ENCODE results near the gene CR1.
"Not testable (repeated sequence)": the region's sequence is repeated elsewhere in the genome, so short reads cannot be mapped to it uniquely, and the experiment has no call there.

CR1 gene

GRCh38 chr1:207579436-207579799, 83.5 kb downstream of the CR1 start:
- DNase-seq (ENCODE audit: low spot score) (peak; percentile 63), FAIRE-seq (peak; percentile 23)

DNA sequence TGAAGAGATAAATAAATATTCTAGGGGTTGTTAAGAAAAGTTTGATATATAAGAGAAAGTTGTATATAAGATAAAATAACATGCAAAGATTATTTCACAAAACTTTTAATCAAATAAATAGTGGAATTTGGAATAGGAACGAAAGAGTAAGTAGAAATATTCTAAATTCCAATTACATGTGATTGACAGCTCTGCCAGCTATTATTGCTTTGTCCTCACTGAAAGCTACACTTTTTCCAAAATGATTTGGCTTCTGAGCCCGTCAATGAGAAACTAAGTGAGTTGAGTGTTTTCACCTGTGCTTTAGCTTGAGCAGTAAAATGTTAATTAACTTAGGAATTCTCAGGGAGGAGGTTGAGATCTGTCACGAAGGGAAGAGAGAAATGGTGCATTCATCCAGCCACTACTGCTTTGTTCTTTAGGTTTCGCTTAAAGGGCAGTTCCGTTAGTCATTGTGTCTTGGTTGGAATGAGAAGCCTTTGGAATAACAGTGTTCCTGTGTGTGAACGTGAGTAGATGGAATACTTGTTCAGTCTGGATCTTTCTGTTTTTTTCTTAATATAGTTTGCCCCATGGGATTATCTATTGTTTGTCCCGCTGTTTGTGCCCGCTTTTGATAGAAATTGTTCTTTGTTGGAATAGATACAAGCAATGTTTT, 85.7 kb downstream of the CR1 start:
- no peak for FAIRE-seq

GRCh38 chr1:207589506-207589905, 93.5 kb downstream of the CR1 start:
- DNase-seq (ENCODE audit: low spot score); FAIRE-seq: not testable (repeated sequence)

More for the DNA sequence above, 85.7 kb downstream of the CR1 start:
- no peak for DNase-seq (ENCODE audit: low spot score)

GRCh38 chr1:207591205-207591604, 95.2 kb downstream of the CR1 start:
- FAIRE-seq; DNase-seq (ENCODE audit: low spot score): not testable (repeated sequence)

DNA sequence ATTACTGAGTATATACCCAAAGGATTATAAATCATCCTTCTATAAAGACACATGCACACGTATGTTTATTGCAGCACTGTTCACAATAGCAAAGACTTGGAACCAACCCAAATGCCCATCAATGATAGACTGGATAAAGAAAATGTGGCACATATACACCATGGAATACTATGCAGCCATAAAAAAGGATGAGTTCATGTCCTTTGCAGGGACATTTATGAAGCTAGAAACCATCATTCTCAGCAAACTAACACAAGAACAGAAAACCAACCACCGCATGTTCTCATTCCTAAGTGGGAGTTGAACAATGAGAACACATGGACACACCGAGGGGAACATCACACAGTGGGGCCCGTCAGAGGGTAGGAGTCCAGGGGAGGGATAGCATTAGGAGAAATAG, 98.1 kb downstream of the CR1 start:
- not testable (repeated sequence) for FAIRE-seq

GRCh38 chr1:207603777-207604176, 107.8 kb downstream of the CR1 start:
- FAIRE-seq (no peak), DNase-seq (ENCODE audit: low spot score) (peak; percentile 9)

More for the DNA sequence above, 98.1 kb downstream of the CR1 start:
- DNase-seq (ENCODE audit: low spot score), result not testable (repeated sequence)

- FAIRE-seq, result no peak
- no peak for DNase-seq (ENCODE audit: low spot score)
Observed at GRCh38 chr1:207605444-207606361, 109.7 kb downstream of the CR1 start.

GRCh38 chr1:207606362-207606755, 110.4 kb downstream of the CR1 start:
- FAIRE-seq, result no peak
- DNase-seq (ENCODE audit: low spot score), result no peak

DNA sequence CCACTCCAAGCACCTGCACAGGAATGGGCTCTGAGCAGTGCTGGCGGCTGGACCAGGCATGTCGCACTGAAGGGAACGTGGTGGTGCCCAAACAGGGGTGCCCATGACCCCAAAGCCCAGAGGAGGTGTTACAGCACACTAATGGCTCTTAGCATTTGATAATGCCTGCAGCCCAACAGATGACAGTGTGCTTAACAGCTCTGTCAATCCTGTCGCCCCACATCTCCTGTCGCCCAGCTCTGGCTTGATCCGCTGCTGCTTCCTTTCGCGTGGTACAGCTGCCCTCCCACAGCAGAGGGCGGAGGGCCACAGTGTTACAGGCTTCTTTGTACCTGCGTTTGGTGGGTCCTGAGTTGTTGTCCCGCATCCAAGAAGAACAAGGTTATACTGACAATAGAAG, 116.8 kb downstream of the CR1 start:
- DNase-seq (ENCODE audit: low spot score), result no peak
- FAIRE-seq, result no peak

DNA sequence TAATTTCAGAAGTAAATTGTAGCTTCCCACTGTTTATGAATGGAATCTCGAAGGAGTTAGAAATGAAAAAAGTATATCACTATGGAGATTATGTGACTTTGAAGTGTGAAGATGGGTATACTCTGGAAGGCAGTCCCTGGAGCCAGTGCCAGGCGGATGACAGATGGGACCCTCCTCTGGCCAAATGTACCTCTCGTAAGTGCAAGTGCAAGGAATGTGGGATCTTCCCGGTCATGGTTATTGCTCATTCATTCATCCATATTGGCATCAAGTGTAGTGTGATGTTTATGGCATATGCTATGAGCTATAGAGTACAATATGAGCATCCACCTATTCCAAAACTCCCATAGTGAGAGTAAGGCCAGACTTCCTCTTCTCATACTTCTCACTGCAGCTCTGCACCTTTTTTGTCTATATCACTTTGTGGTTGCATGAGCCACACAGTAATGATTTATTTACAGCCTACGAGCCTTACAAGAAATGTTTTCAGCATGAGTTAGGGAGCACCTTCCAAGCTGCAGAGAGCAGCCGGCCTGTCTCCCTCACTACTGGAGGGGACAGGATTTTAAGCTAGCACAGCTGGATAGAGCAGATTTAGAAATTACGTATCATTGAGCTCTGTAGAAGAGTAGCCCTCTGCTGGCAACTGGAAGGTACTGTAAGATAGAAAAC, 124.0 kb downstream of the CR1 start:
- FAIRE-seq (no peak), DNase-seq (ENCODE audit: low spot score) (peak; percentile 53)

GRCh38 chr1:207620543-207620893, 124.6 kb downstream of the CR1 start:
- DNase-seq (ENCODE audit: low spot score) (no peak), FAIRE-seq (no peak)

DNA sequence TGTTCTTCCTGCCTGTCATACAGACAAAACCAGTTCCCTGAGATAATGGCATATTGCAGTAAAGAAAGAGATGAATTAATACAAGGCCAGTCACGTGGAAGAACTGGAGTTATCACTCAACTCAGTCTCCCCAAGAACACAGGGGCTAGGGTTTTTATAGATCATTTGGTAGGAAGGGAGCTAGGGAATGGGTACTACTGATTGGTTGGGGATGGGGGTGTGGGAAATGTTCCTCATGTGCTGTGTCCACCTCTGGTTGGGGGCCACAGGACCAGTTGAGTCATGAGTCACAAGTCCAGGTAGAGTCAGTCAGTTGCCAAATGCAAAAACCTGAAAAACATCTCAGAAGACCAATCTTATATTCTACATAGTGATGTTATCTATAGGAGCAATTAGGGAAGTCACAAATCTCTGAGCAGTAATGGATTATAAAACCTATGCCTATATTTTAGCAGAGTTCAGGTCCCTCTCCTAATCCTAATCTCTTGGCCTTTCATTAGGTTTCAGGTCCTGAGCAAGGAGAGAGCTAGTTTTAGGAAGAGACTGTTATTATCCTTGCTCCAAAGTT, 129.6 kb downstream of the CR1 start:
- DNase-seq (ENCODE audit: low spot score); FAIRE-seq: not testable (repeated sequence)

DNA sequence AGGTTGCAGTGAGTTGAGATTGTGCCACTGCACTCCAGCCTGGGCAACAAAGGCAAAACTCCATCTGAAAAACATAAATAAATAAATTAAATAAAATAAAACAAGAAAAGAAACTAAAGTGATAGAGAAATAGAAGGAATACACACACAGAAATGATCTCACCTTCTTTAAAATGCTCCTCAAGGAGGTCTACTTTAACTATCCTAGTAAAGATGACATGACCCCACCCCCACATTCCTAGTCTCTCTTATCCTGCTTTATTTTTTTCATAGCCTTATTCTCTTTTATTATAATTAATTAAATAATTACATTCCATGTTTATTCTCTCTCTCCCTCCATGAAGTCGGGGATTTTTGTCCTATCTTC, 131.0 kb downstream of the CR1 start:
- DNase-seq (ENCODE audit: low spot score) (no peak), FAIRE-seq (no peak)

DNA sequence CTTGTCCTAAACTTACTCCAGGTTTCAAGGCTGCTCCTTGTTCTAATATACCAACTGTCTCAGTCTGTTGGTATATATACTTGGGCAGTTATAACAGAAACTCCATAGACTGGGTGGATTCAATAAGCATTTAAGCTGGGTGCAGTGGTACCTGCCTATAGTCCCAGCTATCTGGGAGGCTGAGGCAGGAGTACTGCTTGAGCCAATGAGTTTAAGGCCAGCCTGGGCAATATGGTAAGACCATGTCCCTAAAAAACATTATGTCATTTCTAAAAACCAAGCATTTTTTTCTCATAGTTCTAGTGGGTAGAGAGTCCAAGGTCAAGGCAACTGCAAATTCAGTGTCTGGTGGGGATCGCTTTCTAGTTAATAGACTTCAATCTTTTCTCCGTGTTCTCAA, 131.5 kb downstream of the CR1 start:
- FAIRE-seq, result no peak
- no peak for DNase-seq (ENCODE audit: low spot score)

DNA sequence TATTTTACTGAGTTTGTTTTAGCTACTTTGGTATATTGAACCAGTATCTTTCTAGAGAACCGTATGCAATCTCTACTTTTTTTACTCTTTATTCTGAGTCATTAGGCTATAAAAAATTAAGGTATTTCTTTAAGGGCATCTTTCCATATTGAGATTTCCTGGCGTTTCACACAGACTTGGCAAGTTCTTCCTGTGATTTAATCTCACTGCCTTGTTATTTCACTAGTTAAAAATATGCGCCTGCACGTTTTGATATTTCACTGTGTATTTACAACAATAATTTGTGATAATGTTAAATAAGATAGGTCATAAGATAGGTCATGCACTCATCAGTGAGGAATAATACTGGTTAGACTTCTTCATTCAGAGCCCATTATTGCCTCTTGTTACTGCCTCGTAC, 132.8 kb downstream of the CR1 start:
- DNase-seq (ENCODE audit: low spot score) (no peak), FAIRE-seq (no peak)

DNA sequence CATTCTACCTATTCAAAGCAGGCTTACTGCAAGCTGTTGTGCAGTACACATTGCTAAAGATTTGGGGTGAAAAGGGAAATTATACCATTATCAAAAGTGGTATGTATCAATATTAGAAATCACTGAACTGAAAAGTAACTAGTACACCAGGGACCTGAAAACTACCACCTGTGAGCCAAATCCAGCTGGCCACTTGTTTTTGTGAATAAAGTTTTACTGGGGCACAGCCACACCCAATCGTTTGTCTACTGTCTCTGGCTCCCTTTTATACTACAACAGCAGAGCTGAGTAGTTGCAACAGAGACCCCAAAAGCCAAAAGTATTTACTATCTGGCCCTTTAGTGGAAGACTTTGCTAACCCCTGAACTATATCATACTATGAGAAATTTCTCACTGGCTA, 135.2 kb downstream of the CR1 start:
- DNase-seq (ENCODE audit: low spot score) (no peak), FAIRE-seq (no peak)

DNA sequence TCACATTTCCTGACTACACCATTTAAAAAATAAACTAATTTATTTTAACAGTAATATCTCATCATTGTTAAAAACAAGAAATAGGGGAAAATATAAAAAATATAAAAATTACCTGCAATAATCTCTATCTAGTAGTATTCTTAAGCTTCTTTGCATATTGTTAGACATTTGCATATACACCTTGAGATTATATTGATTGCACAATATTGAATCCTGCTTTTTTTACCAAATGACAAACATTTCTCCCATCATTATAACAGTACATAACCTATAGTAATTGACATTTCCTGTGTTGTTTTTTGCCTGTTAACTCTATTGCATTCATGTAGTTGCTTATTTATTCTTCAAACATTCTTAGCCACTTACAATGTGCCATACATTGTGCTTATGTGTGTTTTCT, 137.3 kb downstream of the CR1 start:
- DNase-seq (ENCODE audit: low spot score) (no peak), FAIRE-seq (no peak)

DNA sequence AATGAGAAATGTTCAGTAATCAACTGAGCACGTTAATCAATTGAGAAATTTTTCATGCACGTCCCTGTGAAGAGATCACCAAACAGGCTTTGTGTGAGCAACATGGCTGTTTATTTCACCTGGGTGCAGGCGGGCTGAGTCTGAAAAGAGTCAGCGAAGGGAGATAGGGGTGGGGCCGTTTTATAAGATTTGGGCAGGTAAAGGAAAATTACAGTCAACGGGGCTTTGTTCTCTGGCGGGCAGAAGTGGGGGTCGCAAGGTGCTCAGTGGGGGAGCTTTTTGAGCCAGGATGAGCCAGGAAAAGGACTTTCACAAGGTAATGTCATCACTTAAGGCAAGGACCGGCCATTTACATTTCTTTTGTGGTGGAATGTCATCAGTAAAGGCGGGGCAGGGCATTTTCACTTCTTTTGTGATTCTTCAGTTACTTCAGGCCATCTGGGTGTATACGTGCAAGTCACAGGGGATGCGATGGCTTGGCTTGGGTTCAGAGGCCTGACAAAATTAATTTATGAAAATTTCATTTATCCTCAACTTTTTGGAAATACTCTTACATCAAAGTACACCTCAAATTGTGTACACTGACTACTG, 137.8 kb downstream of the CR1 start:
- not testable (repeated sequence) for DNase-seq (ENCODE audit: low spot score)

GRCh38 chr1:207634293-207634692, 138.3 kb downstream of the CR1 start:
- FAIRE-seq; DNase-seq (ENCODE audit: low spot score): not testable (repeated sequence)

More for the DNA sequence above, 137.8 kb downstream of the CR1 start:
- FAIRE-seq, result not testable (repeated sequence)

- FAIRE-seq; DNase-seq (ENCODE audit: low spot score): not testable (repeated sequence)
Observed at GRCh38 chr1:207635569-207636186, 139.7 kb downstream of the CR1 start.
